ENCODE results near the gene VARS2. TPM values are rescaled to one million over a fixed set of nuclear protein-coding genes. Genes with fewer than 3 reads are reported as not detected.
"Not testable (repeated sequence)": the region's sequence is repeated elsewhere in the genome, so short reads cannot be mapped to it uniquely, and the experiment has no call there.

VARS2 gene
- polyA plus RNA-seq, 4 donors = 26.1 to 59.5 (median 35.3) TPM

- no peak for DNase-seq (ENCODE audit: low read depth in 4 of 4, low spot score in 3 of 4)
These were observed 40.8 kb downstream of the VARS2 start for GRCh38 chr6:30954631-30955366.

- DNase-seq (ENCODE audit: low read depth in 4 of 4, low spot score in 3 of 4) = peak in 2 of 4 donors; percentile 48
These were observed 41.5 kb downstream of the VARS2 start for GRCh38 chr6:30955367-30956042.

- no peak for DNase-seq (ENCODE audit: low read depth in 4 of 4, low spot score in 3 of 4)
These were observed 43.7 kb downstream of the VARS2 start for GRCh38 chr6:30957716-30958115.

GRCh38 chr6:30960907-30961673, 47.1 kb downstream of the VARS2 start:
- DNase-seq (ENCODE audit: low read depth in 4 of 4, low spot score in 3 of 4) = no peak

- DNase-seq (ENCODE audit: low read depth in 4 of 4, low spot score in 3 of 4) = no peak
These were observed 48.7 kb downstream of the VARS2 start for GRCh38 chr6:30962716-30963115.

GRCh38 chr6:30963641-30964040, 49.6 kb downstream of the VARS2 start:
- DNase-seq (ENCODE audit: low read depth in 4 of 4, low spot score in 3 of 4) = no peak

- no peak for DNase-seq (ENCODE audit: low read depth in 4 of 4, low spot score in 3 of 4)
These were observed 50.0 kb downstream of the VARS2 start for GRCh38 chr6:30964075-30964474.

GRCh38 chr6:30965140-30965601, 51.1 kb downstream of the VARS2 start:
- DNase-seq (ENCODE audit: low read depth in 4 of 4, low spot score in 3 of 4) = no peak

- DNase-seq (ENCODE audit: low read depth in 4 of 4, low spot score in 3 of 4) = no peak
These were observed 52.1 kb downstream of the VARS2 start for GRCh38 chr6:30966154-30966553.

- DNase-seq (ENCODE audit: low read depth in 4 of 4, low spot score in 3 of 4) = not testable (repeated sequence)
These were observed 55.1 kb downstream of the VARS2 start for GRCh38 chr6:30969171-30969570.

- DNase-seq (ENCODE audit: low read depth in 4 of 4, low spot score in 3 of 4) = no peak
These were observed 56.9 kb downstream of the VARS2 start for GRCh38 chr6:30970946-30971345.

- no peak for DNase-seq (ENCODE audit: low read depth in 4 of 4, low spot score in 3 of 4)
These were observed 58.8 kb downstream of the VARS2 start for GRCh38 chr6:30972816-30973215.

- DNase-seq (ENCODE audit: low read depth in 4 of 4, low spot score in 3 of 4) = no peak
These were observed 60.6 kb downstream of the VARS2 start for GRCh38 chr6:30974490-30975252.

Other genes with a start within 250 kb of the VARS2 start
- 10 to 100 TPM; 28.8 to 51.3 (median 41.2) TPM for gene DHX16, start 241.2 kb upstream of the VARS2 start, polyA plus RNA-seq (ENCODE audit: insufficient read length in 4 of 4)
- gene PPP1R18, start 227.6 kb upstream of the VARS2 start, polyA plus RNA-seq (ENCODE audit: insufficient read length in 4 of 4) = 10 to 100 TPM; 34.3 to 56.4 (median 40.2) TPM
- 10 to 100 TPM; 35.6 to 40.7 (median 38.1) TPM for gene NRM, start 223.3 kb upstream of the VARS2 start, polyA plus RNA-seq (ENCODE audit: insufficient read length in 4 of 4)
- gene MDC1, start 197.0 kb upstream of the VARS2 start, polyA plus RNA-seq (ENCODE audit: insufficient read length in 4 of 4) = 10 to 100 TPM; 34.7 to 49.0 (median 45.2) TPM
- gene TUBB, start 193.9 kb upstream of the VARS2 start, polyA plus RNA-seq (ENCODE audit: insufficient read length in 4 of 4) = 1,000 to 10,000 TPM; 1,126 to 1,457 (median 1,265) TPM
- gene FLOT1, start 171.6 kb upstream of the VARS2 start, polyA plus RNA-seq (ENCODE audit: insufficient read length in 4 of 4) = 100 to 1,000 TPM; 103 to 143 (median 138) TPM
- 10 to 100 TPM; 17.5 to 23.5 (median 21.3) TPM for gene IER3, start 169.7 kb upstream of the VARS2 start, polyA plus RNA-seq (ENCODE audit: insufficient read length in 4 of 4)
- gene DDR1, start 29.7 kb upstream of the VARS2 start, polyA plus RNA-seq (ENCODE audit: insufficient read length in 4 of 4) = 100 to 1,000 TPM in 3 of 4 donors, 10 to 100 TPM in 1; 55.6 to 201 (median 156) TPM
- 10 to 100 TPM; 30.2 to 51.2 (median 44.1) TPM for gene GTF2H4, start 6.0 kb upstream of the VARS2 start, polyA plus RNA-seq (ENCODE audit: insufficient read length in 4 of 4)
- 1 to 10 TPM in 1 of 4 donors, under 1 TPM in 3; 0.16 to 1.0 (median 0.82) TPM for gene SFTA2, start 17.9 kb downstream of the VARS2 start, polyA plus RNA-seq (ENCODE audit: insufficient read length in 4 of 4)
- under 1 TPM in 3 of 4 donors, not detected in 1; 0.03 to 0.09 (median 0.03) TPM for gene MUCL3, start 26.7 kb downstream of the VARS2 start, polyA plus RNA-seq (ENCODE audit: insufficient read length in 4 of 4)
- gene MUC21, start 69.5 kb downstream of the VARS2 start, polyA plus RNA-seq (ENCODE audit: insufficient read length in 4 of 4) = under 1 TPM in 1 of 4 donors, not detected in 3; 0.04 TPM
- not detected for gene MUC22, start 96.2 kb downstream of the VARS2 start, polyA plus RNA-seq (ENCODE audit: insufficient read length in 4 of 4)
- gene C6orf15, start 198.3 kb downstream of the VARS2 start, polyA plus RNA-seq (ENCODE audit: insufficient read length in 4 of 4) = under 1 TPM in 1 of 4 donors, not detected in 3; 0.19 TPM
- gene PSORS1C1, start 200.6 kb downstream of the VARS2 start, polyA plus RNA-seq (ENCODE audit: insufficient read length in 4 of 4) = 1 to 10 TPM in 1 of 4 donors, under 1 TPM in 1, not detected in 2; 0.19 to 1.0 TPM
- gene CDSN, start 206.2 kb downstream of the VARS2 start, polyA plus RNA-seq (ENCODE audit: insufficient read length in 4 of 4) = not detected
- gene PSORS1C2, start 224.8 kb downstream of the VARS2 start, polyA plus RNA-seq (ENCODE audit: insufficient read length in 4 of 4) = under 1 TPM in 1 of 4 donors, not detected in 3; 0.17 TPM
- 10 to 100 TPM; 17.3 to 38.3 (median 30.1) TPM for gene CCHCR1, start 243.6 kb downstream of the VARS2 start, polyA plus RNA-seq (ENCODE audit: insufficient read length in 4 of 4)
- 10 to 100 TPM; 17.3 to 26.0 (median 18.3) TPM for gene TCF19, start 244.4 kb downstream of the VARS2 start, polyA plus RNA-seq (ENCODE audit: insufficient read length in 4 of 4)